Natural killer cell (primary cell): Measurements from ENCODE around the gene MOCS3. TPM values are rescaled to one million over a fixed set of nuclear protein-coding genes. Genes with fewer than 3 reads are reported as not detected.

Source experiments
- ATAC-seq, 3 donors: fragments of 150-1000 bp in 2 of 3; fragments of 200-7000 bp in 1 of 3; cut with Tn5 transposase; 1 replicate in 1 of 3; 2 replicates in 2 of 3; pipeline ENCODE4 v1.10.0; 2021; ENCODE audit warnings: mild to moderate bottlenecking in 2 of 3, moderate library complexity in 2 of 3
- DNase-seq, 2 donors: peaks; one replicate each; pipeline versions ENCODE4 v3.0.0 to v3.0.0-alpha.2; 2013 to 2021; ENCODE audit warnings: mixed read lengths in 1 of 2
- H3K27ac ChIP-seq: one replicate; pipeline ENCODE4 v1.5.1; 2013; ENCODE audit warnings: mild to moderate bottlenecking, low read length
- H3K27me3 ChIP-seq: one replicate; pipeline ENCODE4 v1.6.1; 2013; ENCODE audit warnings: low read length; ENCODE audit not compliant: control insufficient read depth, insufficient read depth
- H3K36me3 ChIP-seq: one replicate; pipeline ENCODE4 v1.6.1; 2013; ENCODE audit warnings: low read length; ENCODE audit not compliant: control insufficient read depth, insufficient read depth
- H3K4me1 ChIP-seq: one replicate; pipeline ENCODE4 v1.6.1; 2013; ENCODE audit warnings: low read length; ENCODE audit not compliant: control insufficient read depth, insufficient read depth
- H3K4me3 ChIP-seq: one replicate; pipeline ENCODE4 v1.5.1; 2013; ENCODE audit warnings: low read length
- H3K9me3 ChIP-seq: one replicate; pipeline ENCODE4 v1.6.1; 2013; ENCODE audit warnings: low read length; ENCODE audit not compliant: control insufficient read depth, insufficient read depth
- H3K27ac Mint-ChIP-seq, 2 donors: one replicate each; pipeline ENCODE4 v1.8.0; 2022; ENCODE audit warnings: mild to moderate bottlenecking in 2 of 2, mixed read lengths in 2 of 2, moderate library complexity in 1 of 2
- H3K27me3 Mint-ChIP-seq, 2 donors: one replicate each; pipeline ENCODE4 v1.8.0; 2022; ENCODE audit warnings: low read depth in 2 of 2, mixed read lengths in 2 of 2
- H3K36me3 Mint-ChIP-seq: one replicate; pipeline ENCODE4 v1.8.0; 2022; ENCODE audit warnings: mixed read lengths
- H3K4me1 Mint-ChIP-seq, 2 donors: one replicate each; pipeline ENCODE4 v1.8.0; 2022; ENCODE audit warnings: mixed read lengths in 2 of 2
- H3K4me3 Mint-ChIP-seq: one replicate; pipeline ENCODE4 v1.8.0; 2022; ENCODE audit warnings: mild to moderate bottlenecking, moderate library complexity, mixed read lengths
- H3K9me3 Mint-ChIP-seq, 2 donors: one replicate each; pipeline ENCODE4 v1.8.0; 2022; ENCODE audit warnings: mixed read lengths in 2 of 2
- WGBS: methylation state at CpG from one replicate; pipeline ENCODE4 v1.1.7; 2013; ENCODE audit warnings: missing lambda C conversion rate; ENCODE audit not compliant: insufficient coverage; 5-methylcytosine and 5-hydroxymethylcytosine counted together
- intact Hi-C: fragments of 100-400 bp; cut with micrococcal nuclease; formaldehyde crosslinking; loops from one replicate; pipeline ENCODE4 v1.14.2; 2022
- total RNA-seq, 4 donors: library from RNA; stranded (reverse); fragments of 120-200 nt in 1 of 4; gene quantifications; one replicate each; pipeline versions ENCODE4 v1.2.3 to v1.2.4, GENCODE V29; 2013 to 2022
- TF ChIP-seq, protein P1 (sequence below): fragments of 200-600 bp; IDR thresholded peaks from one replicate; pipeline ENCODE4 v1.8.0; 2022; ENCODE audit warnings: antibody characterized with exemption

MOCS3 gene
- total RNA-seq, 3 donors from 2014 or later (not counting 1 experiment from before 2014, with no cell fraction given) = 2.2 to 2.5 (median 2.3) TPM

DNA sequence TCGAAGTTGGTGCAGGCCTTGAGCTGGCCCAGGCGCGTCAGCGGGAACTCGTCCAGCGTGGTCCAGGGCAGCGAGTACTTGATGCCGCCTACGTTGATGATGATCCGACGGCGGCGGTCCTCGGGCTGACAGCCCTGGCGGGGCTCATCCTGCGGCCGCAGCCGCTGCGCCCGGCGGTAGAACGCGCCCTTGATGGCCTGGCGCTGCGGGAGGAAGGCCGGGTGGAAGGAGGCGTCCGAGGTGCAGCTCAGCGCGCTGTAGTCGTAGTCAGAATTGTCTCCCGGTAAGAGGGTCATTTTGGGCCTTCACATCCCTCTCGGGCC lies 51.4 kb downstream of the MOCS3 start:
- intact Hi-C loops = no loop called here

GRCh38 chr20:51010932-51011331 lies 52.3 kb downstream of the MOCS3 start:
- 81% methylated on average over 2 of the region's 3 CpGs for whole genome bisulfite sequencing
- Histone ChIP-seq H3K27ac (no peak overlapping the region), H3K9me3 (no peaks in the 10 kb centered on the region), H3K4me1 (no peaks in the 10 kb centered on the region), H3K36me3 (no peaks in the 10 kb centered on the region), H3K27me3 (no peaks in the 10 kb centered on the region), H3K4me3 (no peak overlapping the region)
- H3K36me3 Mint-ChIP-seq = no peaks in the 10 kb centered on the region
- no peaks in the 10 kb centered on the region for H3K4me1 Mint-ChIP-seq
- peaks cover 13 to 31% of the 10 kb centered on the region in 2 donors for H3K27me3 Mint-ChIP-seq
- ATAC-seq (no peak), DNase-seq (no peak)
- no peak overlapping the region for H3K27ac Mint-ChIP-seq
- TF ChIP-seq, protein P1, sequence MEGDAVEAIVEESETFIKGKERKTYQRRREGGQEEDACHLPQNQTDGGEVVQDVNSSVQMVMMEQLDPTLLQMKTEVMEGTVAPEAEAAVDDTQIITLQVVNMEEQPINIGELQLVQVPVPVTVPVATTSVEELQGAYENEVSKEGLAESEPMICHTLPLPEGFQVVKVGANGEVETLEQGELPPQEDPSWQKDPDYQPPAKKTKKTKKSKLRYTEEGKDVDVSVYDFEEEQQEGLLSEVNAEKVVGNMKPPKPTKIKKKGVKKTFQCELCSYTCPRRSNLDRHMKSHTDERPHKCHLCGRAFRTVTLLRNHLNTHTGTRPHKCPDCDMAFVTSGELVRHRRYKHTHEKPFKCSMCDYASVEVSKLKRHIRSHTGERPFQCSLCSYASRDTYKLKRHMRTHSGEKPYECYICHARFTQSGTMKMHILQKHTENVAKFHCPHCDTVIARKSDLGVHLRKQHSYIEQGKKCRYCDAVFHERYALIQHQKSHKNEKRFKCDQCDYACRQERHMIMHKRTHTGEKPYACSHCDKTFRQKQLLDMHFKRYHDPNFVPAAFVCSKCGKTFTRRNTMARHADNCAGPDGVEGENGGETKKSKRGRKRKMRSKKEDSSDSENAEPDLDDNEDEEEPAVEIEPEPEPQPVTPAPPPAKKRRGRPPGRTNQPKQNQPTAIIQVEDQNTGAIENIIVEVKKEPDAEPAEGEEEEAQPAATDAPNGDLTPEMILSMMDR = no peak
- H3K4me3 Mint-ChIP-seq = no peak overlapping the region
- intact Hi-C loops = no loop called here
- H3K9me3 Mint-ChIP-seq = no peaks in the 10 kb centered on the region

More for the DNA sequence above, 51.4 kb downstream of the MOCS3 start:
- Mint-ChIP-seq H3K27me3 (peaks cover 16 to 31% of the 10 kb centered on the region in 2 donors), H3K4me3 (no peak overlapping the region), H3K4me1 (no peaks in the 10 kb centered on the region), H3K27ac (no peak overlapping the region), H3K36me3 (no peaks in the 10 kb centered on the region), H3K9me3 (no peaks in the 10 kb centered on the region)
- Histone ChIP-seq H3K9me3 (no peaks in the 10 kb centered on the region), H3K36me3 (no peaks in the 10 kb centered on the region), H3K4me1 (no peaks in the 10 kb centered on the region), H3K27ac (no peak overlapping the region), H3K4me3 (no peak overlapping the region), H3K27me3 (no peaks in the 10 kb centered on the region)
- WGBS = 84% methylated on average over 33 of the region's 33 CpGs
- no peak for DNase-seq
- TF ChIP-seq, protein P1 = no peak
- no peak for ATAC-seq

DNA sequence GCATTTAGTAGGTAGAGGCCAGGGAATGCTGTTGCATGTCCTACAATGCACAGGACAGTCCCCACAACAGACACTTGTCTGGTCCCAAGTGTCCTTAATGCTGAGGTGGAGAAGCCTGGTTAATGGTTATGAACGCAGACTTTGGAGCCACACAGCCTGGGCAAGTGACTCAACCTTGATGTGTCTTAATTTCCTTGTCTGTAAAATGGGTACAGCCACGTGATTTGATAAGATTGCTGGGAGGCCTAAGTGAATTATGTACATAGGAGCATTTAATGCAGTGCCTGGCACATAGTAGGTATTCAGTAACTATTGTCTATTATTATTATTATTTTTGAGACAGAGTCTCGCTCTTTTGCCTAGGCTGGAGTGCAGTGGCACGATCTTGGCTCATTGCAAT lies 52.9 kb downstream of the MOCS3 start:
- H3K27ac Mint-ChIP-seq = no peak overlapping the region
- WGBS = 85% methylated on average over 4 of the region's 4 CpGs
- H3K27ac ChIP-seq = no peak overlapping the region
- no peaks in the 10 kb centered on the region for H3K9me3 Mint-ChIP-seq
- no peak overlapping the region for H3K4me3 ChIP-seq
- H3K27me3 ChIP-seq = no peaks in the 10 kb centered on the region
- TF ChIP-seq, protein P1 = no peak
- DNase-seq = no peak
- no peaks in the 10 kb centered on the region for H3K36me3 Mint-ChIP-seq
- H3K9me3 ChIP-seq = no peaks in the 10 kb centered on the region
- no peaks in the 10 kb centered on the region for H3K4me1 ChIP-seq
- H3K4me3 Mint-ChIP-seq = no peak overlapping the region
- H3K4me1 Mint-ChIP-seq = no peaks in the 10 kb centered on the region
- intact Hi-C loops = no loop called here
- no peak for ATAC-seq
- no peaks in the 10 kb centered on the region for H3K36me3 ChIP-seq
- peaks cover 13 to 27% of the 10 kb centered on the region in 2 donors for H3K27me3 Mint-ChIP-seq

DNA sequence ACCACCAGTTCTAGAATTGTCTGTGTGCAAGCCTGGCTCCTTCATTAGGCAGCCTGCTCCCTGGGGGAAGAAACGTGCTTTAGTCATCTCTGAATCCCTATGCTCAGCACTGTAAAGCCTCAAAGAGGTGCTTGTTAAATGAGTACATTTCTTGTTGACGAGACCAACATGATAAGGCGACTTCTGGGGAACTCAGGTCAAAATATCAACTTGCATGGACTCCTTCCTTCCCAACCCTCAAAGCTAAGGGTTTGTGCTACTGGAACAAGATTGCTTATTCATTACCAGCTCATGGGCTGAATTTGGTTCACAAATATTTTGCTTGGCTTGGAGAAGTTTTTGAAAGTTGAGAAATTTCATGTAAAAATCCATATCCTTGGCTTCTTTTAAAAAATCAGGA lies 53.7 kb downstream of the MOCS3 start:
- DNase-seq (no peak), ATAC-seq (no peak)
- no peaks in the 10 kb centered on the region for H3K36me3 ChIP-seq
- peaks cover 16 to 25% of the 10 kb centered on the region in 2 donors for H3K27me3 Mint-ChIP-seq
- H3K4me3 Mint-ChIP-seq = no peak overlapping the region
- intact Hi-C loops = no loop called here
- H3K9me3 ChIP-seq = no peaks in the 10 kb centered on the region
- TF ChIP-seq, protein P1 = no peak
- no peaks in the 10 kb centered on the region for H3K36me3 Mint-ChIP-seq
- no peaks in the 10 kb centered on the region for H3K27me3 ChIP-seq
- H3K9me3 Mint-ChIP-seq = no peaks in the 10 kb centered on the region
- no peaks in the 10 kb centered on the region for H3K4me1 ChIP-seq
- H3K27ac ChIP-seq = no peak overlapping the region
- no peak overlapping the region for H3K4me3 ChIP-seq
- H3K27ac Mint-ChIP-seq = no peak overlapping the region
- no peaks in the 10 kb centered on the region for H3K4me1 Mint-ChIP-seq
- 83% methylated on average over 3 of the region's 3 CpGs for WGBS
